OCI-LY3 (cell line): ENCODE measurements around the gene SLC5A6.
A peak's percentile ranks its signal among the peaks of the same experiment; 100 is the strongest.

Experiments used
- H2AFZ ChIP-seq: fragments of 200-600, 300-600 bp; shearing (Covaris generic); 2 replicates; pipeline ENCODE4 v1.6.0; 2014; ENCODE audit warnings: antibody characterized with exemption, low read depth, low read length
- H3K27ac ChIP-seq: fragments of 200-600, 300-600 bp; sonication (generic); 2 replicates; pipeline ENCODE4 v1.5.1; 2014; ENCODE audit warnings: mild to moderate bottlenecking, low read length, moderate library complexity, mixed read lengths
- H3K27me3 ChIP-seq: fragments of 200-600, 300-600 bp; sonication (generic); 2 replicates; pipeline ENCODE4 v1.6.1; 2014; ENCODE audit warnings: low read depth, low read length, mixed read lengths
- H3K36me3 ChIP-seq: fragments of 200-600, 300-600 bp; sonication (generic); replicated peaks from 2 replicates; pipeline ENCODE3; 2014; ENCODE audit warnings: low read depth, low read length, mixed read lengths
- H3K4me1 ChIP-seq: fragments of 300-600, 200-600 bp; sonication (generic); 2 replicates; pipeline ENCODE4 v1.6.1; 2014; ENCODE audit warnings: low read length, mixed read lengths
- H3K4me2 ChIP-seq: fragments of 200-600, 300-600 bp; sonication (generic); 2 replicates; pipeline ENCODE4 v1.6.1; 2014; ENCODE audit warnings: low read length, mixed read lengths
- H3K4me3 ChIP-seq: fragments of 300-600, 200-600 bp; sonication (generic); 2 replicates; pipeline ENCODE4 v1.5.1; 2014; ENCODE audit warnings: antibody characterized with exemption, mild to moderate bottlenecking, low read length, moderate library complexity
- H3K79me2 ChIP-seq: fragments of 300-600, 200-600 bp; shearing (Covaris generic); 2 replicates; pipeline ENCODE4 v1.6.1; 2014; ENCODE audit warnings: mild to moderate bottlenecking, low read length, mixed read lengths
- H3K9ac ChIP-seq: fragments of 300-600, 200-600 bp; shearing (Covaris generic); 2 replicates; pipeline ENCODE4 v1.6.0; 2014; ENCODE audit warnings: mild to moderate bottlenecking, low read length, moderate library complexity
- H3K9me3 ChIP-seq: fragments of 200-600, 300-600 bp; shearing (Covaris generic); 2 replicates; pipeline ENCODE4 v1.6.1; 2014; ENCODE audit warnings: low read length, mixed read lengths; ENCODE audit not compliant: insufficient read depth
- H4K20me1 ChIP-seq: fragments of 200-600, 300-600 bp; sonication (generic); 2 replicates; pipeline ENCODE4 v1.6.1; 2016; ENCODE audit warnings: low read length, mixed read lengths; ENCODE audit not compliant: insufficient read depth
- CTCF ChIP-seq: fragments of 200-600, 300-600 bp; sonication (generic); IDR thresholded peaks from 2 replicates; pipeline ENCODE4 v1.5.1; 2014; ENCODE audit warnings: antibody characterized with exemption, low read length, low read depth
- EZH2phosphoT487 ChIP-seq: fragments of 200-600 bp; shearing (Covaris generic); IDR thresholded peaks from 2 replicates; pipeline ENCODE4 v1.6.1; 2018; ENCODE audit warnings: antibody characterized with exemption, mixed run types, low read depth

SLC5A6 gene

GRCh38 chr2:27219091-27219490 lies 7.0 kb upstream of the SLC5A6 start:
- Histone ChIP-seq H3K27ac (no peak overlapping the region), H3K27me3 (no peaks in the 10 kb centered on the region), H3K4me1 (peaks cover 17% of the 10 kb centered on the region), H3K9me3 (no peaks in the 10 kb centered on the region), H3K79me2 (peaks cover 36% of the 10 kb centered on the region), H3K36me3 (peaks cover 47% of the 10 kb centered on the region), H3K4me3 (no peak overlapping the region), H4K20me1 (no peaks in the 10 kb centered on the region), H3K4me2 (peak overlapping the region; percentile 90), H2AFZ (no peak overlapping the region), H3K9ac (no peak overlapping the region)
- no peak for TF ChIP-seq CTCF
- TF ChIP-seq EZH2phosphoT487: no peak

- peak overlapping the region; percentile 59 for H3K27ac ChIP-seq
- H3K79me2 ChIP-seq: peaks cover 37% of the 10 kb centered on the region
- H3K4me1 ChIP-seq: peaks cover 18% of the 10 kb centered on the region
- peak overlapping the region; percentile 90 for H3K4me2 ChIP-seq
- H3K4me3 ChIP-seq: peak overlapping the region; percentile 84
- no peaks in the 10 kb centered on the region for H3K9me3 ChIP-seq
- no peaks in the 10 kb centered on the region for H3K27me3 ChIP-seq
- H4K20me1 ChIP-seq: no peaks in the 10 kb centered on the region
- no peak overlapping the region for H2AFZ ChIP-seq
- peaks cover 46% of the 10 kb centered on the region for H3K36me3 ChIP-seq
- TF ChIP-seq CTCF: no peak
- no peak for TF ChIP-seq EZH2phosphoT487
- peak overlapping the region; percentile 89 for H3K9ac ChIP-seq
These were observed 6.5 kb upstream of the SLC5A6 start for GRCh38 chr2:27218614-27219013.

GRCh38 chr2:27217173-27218121 lies 5.4 kb upstream of the SLC5A6 start, which contains the start of gene CAD:
Gene CAD, plus strand, starts transcription at chr2:27217369. Its CDS starts 183 bp downstream, at chr2:27217552.
- no peaks in the 10 kb centered on the region for H3K9me3 ChIP-seq
- no peaks in the 10 kb centered on the region for H3K27me3 ChIP-seq
- peak within 1 kb of the TSS; percentile 90 for H3K4me2 ChIP-seq
- peak within 1 kb of the TSS; percentile 59 for H3K27ac ChIP-seq
- no peak for TF ChIP-seq EZH2phosphoT487
- TF ChIP-seq CTCF: peak; percentile 18; the same call in 1 of the 2 replicates
- H3K4me1 ChIP-seq: peaks cover 24% of the 10 kb centered on the region
- peaks cover 48% of the 10 kb centered on the region for H3K79me2 ChIP-seq
- peaks cover 39% of the 10 kb centered on the region for H3K36me3 ChIP-seq
- H4K20me1 ChIP-seq: no peaks in the 10 kb centered on the region
- peak within 1 kb of the TSS; percentile 84 for H3K4me3 ChIP-seq
- 0 out of 2 replicates have a peak within 1 kb of the TSS, but pooled peaks have one; percentile 24 for H2AFZ ChIP-seq
- peak within 1 kb of the TSS; percentile 89 for H3K9ac ChIP-seq
